ENCODE results near the gene LRRC71. TPM values are rescaled to one million over a fixed set of nuclear protein-coding genes. Genes with fewer than 3 reads are reported as not detected.

LRRC71 gene
- total and polyA plus RNA-seq, 2 experiments from 2014 or later, result 0.24 TPM; not detected in 1

DNA sequence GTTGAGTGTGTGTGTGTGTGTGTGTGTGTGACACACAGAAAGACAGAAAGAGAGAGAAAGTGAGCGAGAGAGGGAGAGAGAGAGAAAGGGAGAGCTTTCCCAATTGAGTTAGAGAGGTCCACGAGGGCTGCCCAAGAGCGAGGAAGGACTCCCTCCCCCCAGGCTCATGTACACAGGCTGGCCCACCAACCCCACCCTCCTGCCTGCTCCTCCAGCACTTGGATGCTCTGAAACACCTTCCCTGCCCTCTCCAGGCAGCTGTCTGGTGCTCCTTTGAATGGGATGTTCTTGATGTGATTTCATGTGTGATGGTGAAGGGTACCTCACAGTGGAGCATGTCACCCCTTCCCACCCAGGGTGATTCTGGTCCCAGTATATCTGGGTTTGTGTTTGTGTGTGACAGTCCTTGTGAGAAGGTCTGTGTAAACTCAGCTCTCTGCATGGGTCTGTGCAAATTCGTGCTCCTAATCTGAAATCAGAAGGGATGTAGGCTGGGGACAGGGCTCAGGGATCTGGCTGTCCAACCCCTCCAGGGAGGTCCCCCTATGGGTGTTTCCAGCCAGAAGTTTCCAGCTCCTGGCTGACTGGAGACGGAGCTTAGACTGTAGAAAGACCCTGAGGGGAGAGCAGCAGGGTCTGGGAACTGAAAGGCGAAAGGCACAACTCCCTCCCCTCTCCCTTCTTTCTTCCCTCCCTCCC lies 33.7 kb upstream of the LRRC71 start:
- Histone ChIP-seq H3K79me2 (replicated peaks; ENCODE audit: insufficient read depth) (no peaks in the 10 kb centered on the region), H3F3A (replicated peaks; ENCODE audit: low read depth) (no peaks in the 10 kb centered on the region), H3K4me2 (peak overlapping the region; percentile 65; the same call in 1 of the 2 replicates), H3K4me1 (ENCODE audit: insufficient read depth) (peaks cover 20% of the 10 kb centered on the region; the same call in 1 of the 2 replicates), H2AFZ (no peak overlapping the region), H3K27ac (ENCODE audit: low read depth) (no peak overlapping the region), H3K27me3 (ENCODE audit: insufficient read depth) (peaks cover 56% of the 10 kb centered on the region), H3K36me3 (ENCODE audit: insufficient read depth) (no peaks in the 10 kb centered on the region), H4K20me1 (replicated peaks; ENCODE audit: insufficient read depth) (no peaks in the 10 kb centered on the region), H3K4me3 (peak overlapping the region; percentile 38; the same call in 1 of the 2 replicates), H3K9me2 (ENCODE audit: insufficient read depth) (no peaks in the 10 kb centered on the region)
- Mint-ChIP-seq H3K4me1 (peaks cover 56% of the 10 kb centered on the region), H3K9me3 (no peaks in the 10 kb centered on the region), H3K4me3 (peak overlapping the region; percentile 47; the same call in 2 of the 3 replicates), H3K36me3 (ENCODE audit: low read depth) (no peaks in the 10 kb centered on the region; the same call in 2 of the 3 replicates), H3K27me3 (ENCODE audit: insufficient read depth, low read depth, poor library complexity) (peaks cover 43% of the 10 kb centered on the region), H3K27ac (no peak overlapping the region)
- DNase-seq (ENCODE audit: low spot score) (no peak), ATAC-seq (no peak)
- no peak for TF ChIP-seq EZH2phosphoT487 (IDR thresholded peaks at IDR 0.05; ENCODE audit: unreplicated experiment)
- TF ChIP-seq, protein P1, sequence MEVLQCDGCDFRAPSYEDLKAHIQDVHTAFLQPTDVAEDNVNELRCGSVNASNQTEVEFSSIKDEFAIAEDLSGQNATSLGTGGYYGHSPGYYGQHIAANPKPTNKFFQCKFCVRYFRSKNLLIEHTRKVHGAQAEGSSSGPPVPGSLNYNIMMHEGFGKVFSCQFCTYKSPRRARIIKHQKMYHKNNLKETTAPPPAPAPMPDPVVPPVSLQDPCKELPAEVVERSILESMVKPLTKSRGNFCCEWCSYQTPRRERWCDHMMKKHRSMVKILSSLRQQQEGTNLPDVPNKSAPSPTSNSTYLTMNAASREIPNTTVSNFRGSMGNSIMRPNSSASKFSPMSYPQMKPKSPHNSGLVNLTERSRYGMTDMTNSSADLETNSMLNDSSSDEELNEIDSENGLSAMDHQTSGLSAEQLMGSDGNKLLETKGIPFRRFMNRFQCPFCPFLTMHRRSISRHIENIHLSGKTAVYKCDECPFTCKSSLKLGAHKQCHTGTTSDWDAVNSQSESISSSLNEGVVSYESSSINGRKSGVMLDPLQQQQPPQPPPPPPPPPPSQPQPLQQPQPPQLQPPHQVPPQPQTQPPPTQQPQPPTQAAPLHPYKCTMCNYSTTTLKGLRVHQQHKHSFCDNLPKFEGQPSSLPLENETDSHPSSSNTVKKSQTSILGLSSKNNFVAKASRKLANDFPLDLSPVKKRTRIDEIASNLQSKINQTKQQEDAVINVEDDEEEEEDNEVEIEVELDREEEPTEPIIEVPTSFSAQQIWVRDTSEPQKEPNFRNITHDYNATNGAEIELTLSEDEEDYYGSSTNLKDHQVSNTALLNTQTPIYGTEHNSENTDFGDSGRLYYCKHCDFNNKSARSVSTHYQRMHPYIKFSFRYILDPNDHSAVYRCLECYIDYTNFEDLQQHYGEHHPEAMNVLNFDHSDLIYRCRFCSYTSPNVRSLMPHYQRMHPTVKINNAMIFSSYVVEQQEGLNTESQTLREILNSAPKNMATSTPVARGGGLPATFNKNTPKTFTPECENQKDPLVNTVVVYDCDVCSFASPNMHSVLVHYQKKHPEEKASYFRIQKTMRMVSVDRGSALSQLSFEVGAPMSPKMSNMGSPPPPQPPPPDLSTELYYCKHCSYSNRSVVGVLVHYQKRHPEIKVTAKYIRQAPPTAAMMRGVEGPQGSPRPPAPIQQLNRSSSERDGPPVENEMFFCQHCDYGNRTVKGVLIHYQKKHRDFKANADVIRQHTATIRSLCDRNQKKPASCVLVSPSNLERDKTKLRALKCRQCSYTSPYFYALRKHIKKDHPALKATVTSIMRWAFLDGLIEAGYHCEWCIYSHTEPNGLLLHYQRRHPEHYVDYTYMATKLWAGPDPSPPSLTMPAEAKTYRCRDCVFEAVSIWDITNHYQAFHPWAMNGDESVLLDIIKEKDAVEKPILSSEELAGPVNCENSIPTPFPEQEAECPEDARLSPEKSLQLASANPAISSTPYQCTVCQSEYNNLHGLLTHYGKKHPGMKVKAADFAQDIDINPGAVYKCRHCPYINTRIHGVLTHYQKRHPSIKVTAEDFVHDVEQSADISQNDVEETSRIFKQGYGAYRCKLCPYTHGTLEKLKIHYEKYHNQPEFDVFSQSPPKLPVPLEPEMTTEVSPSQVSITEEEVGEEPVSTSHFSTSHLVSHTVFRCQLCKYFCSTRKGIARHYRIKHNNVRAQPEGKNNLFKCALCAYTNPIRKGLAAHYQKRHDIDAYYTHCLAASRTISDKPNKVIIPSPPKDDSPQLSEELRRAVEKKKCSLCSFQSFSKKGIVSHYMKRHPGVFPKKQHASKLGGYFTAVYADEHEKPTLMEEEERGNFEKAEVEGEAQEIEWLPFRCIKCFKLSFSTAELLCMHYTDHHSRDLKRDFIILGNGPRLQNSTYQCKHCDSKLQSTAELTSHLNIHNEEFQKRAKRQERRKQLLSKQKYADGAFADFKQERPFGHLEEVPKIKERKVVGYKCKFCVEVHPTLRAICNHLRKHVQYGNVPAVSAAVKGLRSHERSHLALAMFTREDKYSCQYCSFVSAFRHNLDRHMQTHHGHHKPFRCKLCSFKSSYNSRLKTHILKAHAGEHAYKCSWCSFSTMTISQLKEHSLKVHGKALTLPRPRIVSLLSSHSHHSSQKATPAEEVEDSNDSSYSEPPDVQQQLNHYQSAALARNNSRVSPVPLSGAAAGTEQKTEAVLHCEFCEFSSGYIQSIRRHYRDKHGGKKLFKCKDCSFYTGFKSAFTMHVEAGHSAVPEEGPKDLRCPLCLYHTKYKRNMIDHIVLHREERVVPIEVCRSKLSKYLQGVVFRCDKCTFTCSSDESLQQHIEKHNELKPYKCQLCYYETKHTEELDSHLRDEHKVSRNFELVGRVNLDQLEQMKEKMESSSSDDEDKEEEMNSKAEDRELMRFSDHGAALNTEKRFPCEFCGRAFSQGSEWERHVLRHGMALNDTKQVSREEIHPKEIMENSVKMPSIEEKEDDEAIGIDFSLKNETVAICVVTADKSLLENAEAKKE (CRISPR knock-in tag; IDR thresholded peaks at IDR 0.05), result no peak
- no peak for TF ChIP-seq NANOG (IDR thresholded peaks at IDR 0.05; ENCODE audit: borderline replicate concordance)
- TF ChIP-seq STAT1 (IDR thresholded peaks at IDR 0.05; ENCODE audit: unreplicated experiment), result no peak
- TF ChIP-seq EZH2 (IDR thresholded peaks at IDR 0.05; ENCODE audit: low read depth, unreplicated experiment), result no peak
- no peak for TF ChIP-seq ZNF114 (CRISPR knock-in tag; IDR thresholded peaks at IDR 0.05)
- TF ChIP-seq POLR2AphosphoS5 (IDR thresholded peaks at IDR 0.05; ENCODE audit: low read depth), result no peak
- TF ChIP-seq, protein P2, sequence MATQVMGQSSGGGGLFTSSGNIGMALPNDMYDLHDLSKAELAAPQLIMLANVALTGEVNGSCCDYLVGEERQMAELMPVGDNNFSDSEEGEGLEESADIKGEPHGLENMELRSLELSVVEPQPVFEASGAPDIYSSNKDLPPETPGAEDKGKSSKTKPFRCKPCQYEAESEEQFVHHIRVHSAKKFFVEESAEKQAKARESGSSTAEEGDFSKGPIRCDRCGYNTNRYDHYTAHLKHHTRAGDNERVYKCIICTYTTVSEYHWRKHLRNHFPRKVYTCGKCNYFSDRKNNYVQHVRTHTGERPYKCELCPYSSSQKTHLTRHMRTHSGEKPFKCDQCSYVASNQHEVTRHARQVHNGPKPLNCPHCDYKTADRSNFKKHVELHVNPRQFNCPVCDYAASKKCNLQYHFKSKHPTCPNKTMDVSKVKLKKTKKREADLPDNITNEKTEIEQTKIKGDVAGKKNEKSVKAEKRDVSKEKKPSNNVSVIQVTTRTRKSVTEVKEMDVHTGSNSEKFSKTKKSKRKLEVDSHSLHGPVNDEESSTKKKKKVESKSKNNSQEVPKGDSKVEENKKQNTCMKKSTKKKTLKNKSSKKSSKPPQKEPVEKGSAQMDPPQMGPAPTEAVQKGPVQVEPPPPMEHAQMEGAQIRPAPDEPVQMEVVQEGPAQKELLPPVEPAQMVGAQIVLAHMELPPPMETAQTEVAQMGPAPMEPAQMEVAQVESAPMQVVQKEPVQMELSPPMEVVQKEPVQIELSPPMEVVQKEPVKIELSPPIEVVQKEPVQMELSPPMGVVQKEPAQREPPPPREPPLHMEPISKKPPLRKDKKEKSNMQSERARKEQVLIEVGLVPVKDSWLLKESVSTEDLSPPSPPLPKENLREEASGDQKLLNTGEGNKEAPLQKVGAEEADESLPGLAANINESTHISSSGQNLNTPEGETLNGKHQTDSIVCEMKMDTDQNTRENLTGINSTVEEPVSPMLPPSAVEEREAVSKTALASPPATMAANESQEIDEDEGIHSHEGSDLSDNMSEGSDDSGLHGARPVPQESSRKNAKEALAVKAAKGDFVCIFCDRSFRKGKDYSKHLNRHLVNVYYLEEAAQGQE (IDR thresholded peaks at IDR 0.05; ENCODE audit: unreplicated experiment), result no peak
- TF ChIP-seq, protein P3, sequence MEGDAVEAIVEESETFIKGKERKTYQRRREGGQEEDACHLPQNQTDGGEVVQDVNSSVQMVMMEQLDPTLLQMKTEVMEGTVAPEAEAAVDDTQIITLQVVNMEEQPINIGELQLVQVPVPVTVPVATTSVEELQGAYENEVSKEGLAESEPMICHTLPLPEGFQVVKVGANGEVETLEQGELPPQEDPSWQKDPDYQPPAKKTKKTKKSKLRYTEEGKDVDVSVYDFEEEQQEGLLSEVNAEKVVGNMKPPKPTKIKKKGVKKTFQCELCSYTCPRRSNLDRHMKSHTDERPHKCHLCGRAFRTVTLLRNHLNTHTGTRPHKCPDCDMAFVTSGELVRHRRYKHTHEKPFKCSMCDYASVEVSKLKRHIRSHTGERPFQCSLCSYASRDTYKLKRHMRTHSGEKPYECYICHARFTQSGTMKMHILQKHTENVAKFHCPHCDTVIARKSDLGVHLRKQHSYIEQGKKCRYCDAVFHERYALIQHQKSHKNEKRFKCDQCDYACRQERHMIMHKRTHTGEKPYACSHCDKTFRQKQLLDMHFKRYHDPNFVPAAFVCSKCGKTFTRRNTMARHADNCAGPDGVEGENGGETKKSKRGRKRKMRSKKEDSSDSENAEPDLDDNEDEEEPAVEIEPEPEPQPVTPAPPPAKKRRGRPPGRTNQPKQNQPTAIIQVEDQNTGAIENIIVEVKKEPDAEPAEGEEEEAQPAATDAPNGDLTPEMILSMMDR (conservative IDR thresholded peaks at IDR 0.05; ENCODE audit: low read depth in 2 of 2), result no peak
- TF ChIP-seq JUNB (IDR thresholded peaks at IDR 0.05; ENCODE audit: unreplicated experiment), result no peak
- no peak for TF ChIP-seq ZNF331 (CRISPR knock-in tag; IDR thresholded peaks at IDR 0.05; ENCODE audit: low read depth)
- no peak for TF ChIP-seq CREB1 (CRISPR knock-in tag; IDR thresholded peaks at IDR 0.05; ENCODE audit: low read depth)
- TF ChIP-seq, protein P4, sequence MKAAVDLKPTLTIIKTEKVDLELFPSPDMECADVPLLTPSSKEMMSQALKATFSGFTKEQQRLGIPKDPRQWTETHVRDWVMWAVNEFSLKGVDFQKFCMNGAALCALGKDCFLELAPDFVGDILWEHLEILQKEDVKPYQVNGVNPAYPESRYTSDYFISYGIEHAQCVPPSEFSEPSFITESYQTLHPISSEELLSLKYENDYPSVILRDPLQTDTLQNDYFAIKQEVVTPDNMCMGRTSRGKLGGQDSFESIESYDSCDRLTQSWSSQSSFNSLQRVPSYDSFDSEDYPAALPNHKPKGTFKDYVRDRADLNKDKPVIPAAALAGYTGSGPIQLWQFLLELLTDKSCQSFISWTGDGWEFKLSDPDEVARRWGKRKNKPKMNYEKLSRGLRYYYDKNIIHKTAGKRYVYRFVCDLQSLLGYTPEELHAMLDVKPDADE (IDR thresholded peaks at IDR 0.05), result no peak

Data from GM23338 (cell line).